HFFc6 (cell line): ENCODE measurements around the gene SCML1. TPM values are rescaled to one million over a fixed set of nuclear protein-coding genes. Genes with fewer than 3 reads are reported as not detected.
A peak's percentile ranks its signal among the peaks of the same experiment; 100 is the strongest.

ENCODE experiments used
- DNase-seq: peaks from one replicate; pipeline ENCODE4 v3.0.0-alpha.2; 2018
- H3K27ac Mint-ChIP-seq: 2 replicates; pipeline ENCODE4 v1.8.0; 2020; ENCODE audit warnings: mild to moderate bottlenecking, mixed read lengths
- H3K27me3 Mint-ChIP-seq: 2 replicates; pipeline ENCODE4 v1.8.0; 2021; ENCODE audit warnings: mild to moderate bottlenecking, moderate library complexity, mixed read lengths; ENCODE audit not compliant: insufficient read depth
- H3K36me3 Mint-ChIP-seq: 2 replicates; pipeline ENCODE4 v1.8.0; 2021; ENCODE audit warnings: low read depth, mixed read lengths
- H3K4me1 Mint-ChIP-seq: 2 replicates; pipeline ENCODE4 v1.8.0; 2020; ENCODE audit warnings: low read depth, mixed read lengths
- H3K4me3 Mint-ChIP-seq: 2 replicates; pipeline ENCODE4 v1.8.0; 2020; ENCODE audit warnings: mild to moderate bottlenecking, moderate library complexity, mixed read lengths
- H3K9me3 Mint-ChIP-seq: 2 replicates; pipeline ENCODE4 v1.8.0; 2020; ENCODE audit warnings: mild to moderate bottlenecking, mixed read lengths
- total RNA-seq, 6 experiments: library from RNA; stranded (reverse); fragmentation: NEBNext Ultra II Directional; extraction: Animal tissue kit (Norgen Biotek cat#: 25700); gene quantifications; 2 replicates in 1 of 6; 3 replicates in 5 of 6; pipeline ENCODE4 v1.2.3, GENCODE V29; 2021
- TF ChIP-seq, protein P1 (sequence below): fragments of 200-600 bp; sonication (generic); IDR thresholded peaks from 2 replicates; pipeline ENCODE4 v1.5.0; 2021; ENCODE audit warnings: antibody characterized with exemption, mild to moderate bottlenecking

SCML1 gene
- total RNA-seq, 6 experiments from 2014 or later = 7.3 to 11.3 (median 9.8) TPM

DNA sequence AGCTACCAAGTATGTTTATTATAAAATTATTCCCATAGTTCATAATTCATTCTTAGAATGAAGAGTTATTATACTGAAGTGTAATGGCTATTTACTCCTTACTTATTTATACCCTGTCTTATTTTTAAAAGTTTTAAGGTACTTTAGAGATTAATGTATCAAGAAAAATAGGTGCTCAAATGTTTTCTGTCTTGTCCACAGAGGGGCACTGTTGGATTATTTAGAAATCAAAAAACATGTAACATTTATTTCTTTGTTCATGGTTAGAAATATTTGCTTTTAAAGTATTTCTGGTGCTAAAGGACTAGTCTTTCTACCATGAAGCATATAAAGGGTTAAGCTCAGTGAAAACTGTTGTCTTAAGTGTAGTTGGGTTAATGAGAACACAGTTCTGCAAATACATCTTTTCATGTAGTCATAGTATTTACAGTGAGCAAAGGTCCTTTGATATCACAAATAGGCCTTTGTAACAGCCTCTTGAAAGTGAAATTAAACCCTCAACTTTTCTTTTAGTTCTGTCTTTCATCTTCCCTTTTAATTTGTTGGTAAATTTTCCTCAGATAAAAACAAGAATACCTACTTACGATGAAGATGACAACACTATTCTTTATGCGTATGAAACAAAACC is 7.7 kb downstream of the SCML1 start:
- TF ChIP-seq, protein P1, sequence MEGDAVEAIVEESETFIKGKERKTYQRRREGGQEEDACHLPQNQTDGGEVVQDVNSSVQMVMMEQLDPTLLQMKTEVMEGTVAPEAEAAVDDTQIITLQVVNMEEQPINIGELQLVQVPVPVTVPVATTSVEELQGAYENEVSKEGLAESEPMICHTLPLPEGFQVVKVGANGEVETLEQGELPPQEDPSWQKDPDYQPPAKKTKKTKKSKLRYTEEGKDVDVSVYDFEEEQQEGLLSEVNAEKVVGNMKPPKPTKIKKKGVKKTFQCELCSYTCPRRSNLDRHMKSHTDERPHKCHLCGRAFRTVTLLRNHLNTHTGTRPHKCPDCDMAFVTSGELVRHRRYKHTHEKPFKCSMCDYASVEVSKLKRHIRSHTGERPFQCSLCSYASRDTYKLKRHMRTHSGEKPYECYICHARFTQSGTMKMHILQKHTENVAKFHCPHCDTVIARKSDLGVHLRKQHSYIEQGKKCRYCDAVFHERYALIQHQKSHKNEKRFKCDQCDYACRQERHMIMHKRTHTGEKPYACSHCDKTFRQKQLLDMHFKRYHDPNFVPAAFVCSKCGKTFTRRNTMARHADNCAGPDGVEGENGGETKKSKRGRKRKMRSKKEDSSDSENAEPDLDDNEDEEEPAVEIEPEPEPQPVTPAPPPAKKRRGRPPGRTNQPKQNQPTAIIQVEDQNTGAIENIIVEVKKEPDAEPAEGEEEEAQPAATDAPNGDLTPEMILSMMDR = peak; percentile 61
- H3K27me3 Mint-ChIP-seq = no peaks in the 10 kb centered on the region
- no peak overlapping the region for H3K4me3 Mint-ChIP-seq
- H3K4me1 Mint-ChIP-seq = peaks cover 11% of the 10 kb centered on the region
- no peaks in the 10 kb centered on the region for H3K36me3 Mint-ChIP-seq
- no peak for DNase-seq
- no peak overlapping the region for H3K27ac Mint-ChIP-seq
- no peaks in the 10 kb centered on the region for H3K9me3 Mint-ChIP-seq

DNA sequence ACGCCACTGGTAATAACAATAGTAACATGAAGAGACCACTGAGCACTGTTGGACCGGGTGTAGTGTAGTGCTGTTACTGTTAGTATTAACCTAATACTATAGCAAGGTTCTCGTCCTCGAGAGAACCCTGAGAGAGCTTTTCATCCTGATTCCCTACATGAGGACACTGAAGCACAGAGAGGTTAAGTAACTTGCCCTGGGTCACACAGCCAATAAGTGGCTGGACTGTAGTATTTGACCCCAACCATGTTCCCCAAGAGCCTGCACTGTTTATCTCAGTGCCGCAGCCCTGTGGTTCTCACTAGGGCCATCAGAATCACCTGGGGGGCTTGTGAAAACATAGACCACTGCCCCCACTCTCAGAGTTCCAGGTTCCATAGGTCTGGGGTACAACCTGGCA is 10.4 kb downstream of the SCML1 start:
- Mint-ChIP-seq H3K27ac (no peak overlapping the region), H3K36me3 (no peaks in the 10 kb centered on the region), H3K4me3 (no peak overlapping the region), H3K9me3 (no peaks in the 10 kb centered on the region), H3K4me1 (peaks cover 11% of the 10 kb centered on the region), H3K27me3 (no peaks in the 10 kb centered on the region)
- TF ChIP-seq, protein P1 = no peak
- no peak for DNase-seq

DNA sequence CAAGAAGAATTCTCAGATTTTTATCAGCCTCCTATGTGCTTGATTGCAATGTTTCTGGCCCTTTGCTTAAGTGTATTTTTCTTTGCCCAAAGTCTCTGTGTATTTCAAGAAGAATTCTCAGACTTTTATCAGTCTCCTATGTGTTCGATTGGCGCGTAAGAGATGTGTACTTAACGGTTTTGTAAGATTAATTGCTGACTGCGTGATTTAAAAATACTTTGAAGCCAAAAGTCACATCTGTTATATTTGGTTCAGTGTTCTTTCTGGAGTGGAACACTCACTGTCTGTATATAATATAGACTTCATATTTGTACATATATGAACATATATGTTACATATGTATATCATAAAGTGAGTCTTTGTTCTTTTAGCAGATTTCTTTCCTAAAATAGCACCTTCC is 11.4 kb downstream of the SCML1 start:
- DNase-seq = no peak
- Mint-ChIP-seq H3K9me3 (no peaks in the 10 kb centered on the region), H3K4me1 (peaks cover 4% of the 10 kb centered on the region), H3K27me3 (no peaks in the 10 kb centered on the region), H3K27ac (no peak overlapping the region), H3K36me3 (no peaks in the 10 kb centered on the region), H3K4me3 (no peak overlapping the region)
- TF ChIP-seq, protein P1 = no peak

DNA sequence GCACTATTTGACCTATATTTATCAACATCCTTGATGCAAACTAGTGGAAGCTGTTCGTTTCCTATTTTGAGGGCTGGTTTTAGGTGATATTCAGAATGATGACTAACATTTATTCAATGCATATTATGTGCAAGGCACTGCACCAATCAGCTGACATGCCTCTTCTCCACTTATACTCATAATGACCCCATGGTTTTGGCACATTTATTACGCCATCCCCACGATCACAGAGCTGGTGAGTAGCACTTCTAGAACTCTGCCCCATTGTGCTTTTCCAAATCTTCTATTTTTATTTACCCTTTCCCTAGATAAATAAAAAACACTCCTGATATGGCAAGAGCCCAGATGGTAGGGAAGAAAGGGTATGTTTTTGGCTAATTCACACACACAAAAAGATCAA is 13.1 kb downstream of the SCML1 start:
- Mint-ChIP-seq H3K36me3 (no peaks in the 10 kb centered on the region), H3K9me3 (no peaks in the 10 kb centered on the region), H3K4me1 (no peaks in the 10 kb centered on the region), H3K27ac (no peak overlapping the region), H3K4me3 (no peak overlapping the region), H3K27me3 (no peaks in the 10 kb centered on the region)
- no peak for DNase-seq
- TF ChIP-seq, protein P1 = no peak

DNA sequence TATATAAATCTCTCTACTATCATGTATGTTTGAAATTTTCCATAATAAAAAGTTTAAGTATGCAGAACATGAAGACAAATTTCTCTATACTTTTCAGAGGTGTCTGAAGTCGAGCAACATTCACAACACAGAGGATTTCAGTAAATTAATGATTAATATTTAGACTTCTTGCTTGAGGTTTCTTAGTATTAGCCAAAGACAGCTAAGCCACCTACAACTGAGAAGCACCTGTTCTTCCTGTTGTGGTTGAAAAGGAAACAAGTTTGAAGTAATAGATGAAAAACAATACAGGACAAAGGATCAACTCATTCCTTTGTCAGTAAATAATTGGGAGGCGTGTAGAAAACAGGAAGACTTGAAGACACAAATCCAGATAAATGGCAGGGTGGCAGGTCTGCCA is 21.1 kb downstream of the SCML1 start:
- H3K4me1 Mint-ChIP-seq = no peaks in the 10 kb centered on the region

More for the DNA sequence above, 21.1 kb downstream of the SCML1 start:
- TF ChIP-seq, protein P1 = no peak
- Mint-ChIP-seq H3K27ac (no peak overlapping the region), H3K4me3 (no peak overlapping the region), H3K36me3 (no peaks in the 10 kb centered on the region), H3K27me3 (peaks cover 7% of the 10 kb centered on the region), H3K9me3 (no peaks in the 10 kb centered on the region)
- no peak for DNase-seq
